Measurements from ENCODE around the gene PDIA6.
A peak's percentile ranks its signal among the peaks of the same experiment; 100 is the strongest.

Gene PDIA6

DNA sequence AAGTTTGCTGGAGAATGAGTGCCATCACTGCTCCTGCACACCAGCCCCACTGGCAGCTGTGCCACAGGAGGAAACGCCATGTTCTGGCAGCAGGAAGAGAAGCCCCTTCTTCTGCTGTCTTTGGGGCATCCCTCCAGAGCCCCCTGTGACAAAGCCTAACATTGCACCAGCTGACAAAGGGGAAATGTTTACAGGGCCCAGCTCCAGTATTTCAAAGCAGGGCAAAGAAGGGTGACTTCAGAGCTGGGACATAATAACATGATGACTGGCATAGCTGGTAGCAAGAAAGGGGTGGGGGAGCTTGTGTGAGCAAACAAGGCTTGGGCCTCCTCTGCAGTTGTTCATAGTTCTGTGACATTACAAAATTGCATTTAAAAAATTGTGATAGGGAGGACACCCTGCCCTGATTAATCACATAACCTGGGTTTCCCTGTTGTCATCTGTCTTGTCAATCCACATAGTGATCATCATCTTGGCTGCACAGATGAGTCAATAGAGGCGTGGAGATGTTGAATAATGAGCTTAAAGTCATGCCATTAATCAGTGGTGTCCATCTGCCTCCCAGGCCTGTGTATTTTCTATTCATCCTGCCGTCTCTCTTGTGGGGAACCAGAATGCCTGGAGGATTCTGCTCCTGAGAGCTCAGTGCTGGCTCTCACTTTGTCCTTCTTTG is 29.1 kb upstream of the PDIA6 start:
- H3K36me3 Mint-ChIP-seq, result no peaks in the 10 kb centered on the region
- CTCF ChIA-PET, result interaction anchor here (1.1 to 1.5 kb wide), 3 partner anchors 9 to 103 kb away, joined by 3 to 5 read pairs (median 3); no protein-coding TSS in a partner anchor
- peaks cover 18% of the 10 kb centered on the region for H3K9me3 Mint-ChIP-seq
- H3K27me3 Mint-ChIP-seq, result peaks cover 25% of the 10 kb centered on the region
- DNase-seq, result no peak
- no peaks in the 10 kb centered on the region for H3K4me1 Mint-ChIP-seq
- H3K27ac Mint-ChIP-seq, result no peak overlapping the region
- H3K4me3 Mint-ChIP-seq, result no peak overlapping the region

DNA sequence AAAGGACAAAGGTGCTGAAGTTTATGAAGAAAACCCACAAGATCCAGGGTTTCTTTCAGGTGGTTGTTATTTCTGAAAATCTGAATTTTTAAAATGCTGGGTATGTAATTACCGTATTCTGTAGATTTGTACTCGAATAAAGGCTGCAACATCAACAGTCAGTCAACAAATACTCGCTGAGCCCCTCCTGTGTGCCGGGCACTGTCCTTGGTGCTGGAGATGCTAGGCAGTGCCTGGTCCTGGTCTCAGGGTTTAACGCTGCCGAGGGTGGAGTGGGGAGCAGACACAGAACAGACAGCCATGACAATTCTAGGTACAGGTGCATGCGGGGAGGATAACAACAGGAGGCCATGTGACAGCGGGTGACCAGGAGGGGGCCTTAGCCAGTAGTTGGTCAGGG is 27.2 kb upstream of the PDIA6 start:
- no peaks in the 10 kb centered on the region for H3K4me1 Mint-ChIP-seq

DNA sequence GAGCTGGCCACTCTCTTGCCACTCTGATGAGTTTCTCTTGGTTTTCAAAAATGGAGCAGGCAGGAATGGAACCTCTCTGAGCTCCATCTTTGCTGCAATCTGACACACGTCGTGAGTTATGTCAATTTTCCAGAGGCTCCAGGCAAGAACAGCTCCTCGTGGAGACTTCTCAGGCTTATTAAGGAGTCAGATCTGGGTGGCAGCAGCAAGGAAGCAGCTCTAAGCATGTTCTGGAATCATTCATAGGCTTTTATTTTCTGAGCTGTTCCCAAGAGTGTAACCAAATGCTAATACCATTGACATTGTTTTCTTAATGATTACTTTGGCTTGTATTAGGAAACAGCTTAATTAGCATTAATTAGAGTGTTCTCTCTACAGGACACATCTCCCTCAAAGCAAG is 26.1 kb upstream of the PDIA6 start:
- no peak for DNase-seq
- Mint-ChIP-seq H3K9me3 (peaks cover 18% of the 10 kb centered on the region), H3K27me3 (peaks cover 25% of the 10 kb centered on the region), H3K4me3 (no peak overlapping the region), H3K36me3 (no peaks in the 10 kb centered on the region), H3K27ac (no peak overlapping the region), H3K4me1 (no peaks in the 10 kb centered on the region)
- CTCF ChIA-PET, result interaction anchor here (0.6 to 1.6 kb wide), 4 partner anchors 291 to 744 kb away, joined by 3 to 4 read pairs (median 3); no protein-coding TSS in a partner anchor

More for the DNA sequence above, 27.2 kb upstream of the PDIA6 start:
- Mint-ChIP-seq H3K27me3 (peaks cover 24% of the 10 kb centered on the region), H3K27ac (no peak overlapping the region), H3K9me3 (peaks cover 18% of the 10 kb centered on the region), H3K4me3 (no peak overlapping the region), H3K36me3 (no peaks in the 10 kb centered on the region)
- no peak for DNase-seq
- CTCF ChIA-PET, result interaction anchor here (1.2 kb wide), 1 partner anchor 290 kb away, joined by 3 read pairs; no protein-coding TSS in a partner anchor

DNA sequence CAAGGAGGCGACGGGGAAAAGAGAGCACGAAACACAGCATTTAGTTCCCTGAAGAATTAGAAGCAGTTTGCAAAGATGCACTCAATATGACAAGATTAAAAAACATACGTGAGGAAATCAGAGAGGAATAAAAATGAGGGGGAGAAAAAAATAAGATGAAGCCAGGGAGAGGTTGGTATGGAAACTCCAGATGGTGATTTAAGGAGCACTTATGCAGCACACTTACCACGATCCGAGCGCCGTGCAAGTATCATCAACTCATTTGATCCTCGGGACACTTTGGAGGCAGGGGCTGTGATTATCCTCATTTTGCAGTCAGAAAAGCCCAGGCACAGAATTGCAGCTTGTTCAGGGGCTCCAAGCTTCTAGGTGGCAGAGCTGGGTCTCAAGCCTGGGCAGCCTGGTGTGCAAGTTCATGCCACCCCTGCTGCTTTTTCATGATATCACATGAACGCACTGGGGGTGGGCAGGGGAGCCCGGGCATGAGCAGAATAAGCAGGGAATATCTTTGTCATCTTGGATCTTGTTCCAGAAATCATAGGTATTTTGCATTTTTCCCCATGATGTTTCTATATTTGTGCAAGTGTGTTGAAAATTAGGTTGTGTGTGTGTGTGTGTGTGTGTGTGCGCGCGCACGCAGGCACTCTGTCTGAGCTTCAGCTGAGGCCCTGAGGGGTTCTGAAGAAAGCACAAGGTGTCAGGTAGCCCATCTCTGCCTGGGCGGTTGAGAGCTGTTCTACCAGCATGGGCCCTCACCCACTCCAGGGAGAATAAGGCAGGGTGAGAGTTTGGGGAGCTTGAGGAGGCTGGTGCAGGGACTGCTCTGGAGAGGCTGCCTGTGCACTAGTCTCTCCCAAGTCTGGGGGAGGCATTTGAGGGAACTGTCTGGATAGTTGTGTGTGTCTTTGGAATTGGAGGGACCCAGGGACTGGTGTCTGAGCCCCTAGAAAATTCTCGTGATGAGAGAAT is 25.0 kb upstream of the PDIA6 start:
- peaks cover 36% of the 10 kb centered on the region for H3K27me3 Mint-ChIP-seq
- CTCF ChIA-PET, result interaction anchor here (1.4 to 8.8 kb wide), 3 partner anchors 284 to 745 kb away, joined by 3 to 137 read pairs (median 3); no protein-coding TSS in a partner anchor
- no peaks in the 10 kb centered on the region for H3K36me3 Mint-ChIP-seq
- no peak overlapping the region for H3K4me3 Mint-ChIP-seq
- no peak for DNase-seq
- H3K9me3 Mint-ChIP-seq, result peaks cover 18% of the 10 kb centered on the region
- H3K4me1 Mint-ChIP-seq, result no peaks in the 10 kb centered on the region
- H3K27ac Mint-ChIP-seq, result no peak overlapping the region

DNA sequence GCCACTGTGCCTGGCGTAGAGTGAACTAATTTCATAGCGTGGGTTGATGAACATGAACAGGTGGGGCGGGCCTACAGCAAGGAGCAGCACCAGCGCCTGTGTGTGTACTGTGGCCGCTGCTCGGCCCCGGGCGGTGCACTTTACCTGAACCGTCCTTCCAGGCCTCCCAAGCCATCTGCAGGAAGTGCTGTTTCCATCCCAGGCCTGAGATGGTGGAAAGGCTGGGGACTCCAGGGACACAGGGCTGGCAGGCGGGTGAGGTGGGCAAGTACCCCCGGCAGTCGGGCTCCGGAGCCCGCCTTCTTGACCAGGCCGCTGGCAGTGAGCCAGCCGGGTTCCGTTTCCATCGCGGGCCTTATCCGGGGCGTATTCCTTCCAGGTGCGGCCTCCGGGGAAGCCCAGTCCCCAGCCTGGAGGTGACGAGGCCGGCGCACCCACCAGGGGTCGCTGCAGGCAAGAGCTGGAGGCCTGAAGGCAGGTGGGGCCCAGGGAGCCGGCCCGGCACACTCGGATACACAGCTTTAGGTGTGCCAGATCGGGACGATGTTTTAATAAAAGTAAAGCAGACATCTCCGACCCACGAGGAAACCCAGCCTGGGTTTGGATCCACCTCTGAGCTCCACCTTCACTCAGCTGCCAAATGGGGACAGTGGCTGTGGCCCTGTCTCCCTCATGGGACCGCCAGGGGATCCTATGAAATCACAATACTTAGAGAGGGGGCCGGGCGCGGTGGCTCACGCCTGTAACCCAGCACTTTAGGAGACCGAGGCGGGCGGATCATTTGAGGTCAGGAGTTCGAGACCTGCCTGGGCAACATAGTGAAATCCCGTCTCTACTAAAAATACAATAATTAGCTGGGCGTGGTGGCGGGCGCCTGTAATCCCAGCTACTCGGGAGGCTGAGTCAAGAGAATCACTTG is 22.7 kb upstream of the PDIA6 start:
- H3K27me3 Mint-ChIP-seq, result peaks cover 46% of the 10 kb centered on the region
- H3K9me3 Mint-ChIP-seq, result peaks cover 2% of the 10 kb centered on the region
- no peaks in the 10 kb centered on the region for H3K36me3 Mint-ChIP-seq
- no peak overlapping the region for H3K4me3 Mint-ChIP-seq
- DNase-seq, result peak; percentile 84
- peaks cover 4% of the 10 kb centered on the region for H3K4me1 Mint-ChIP-seq
- CTCF ChIA-PET, result interaction anchor here (0.7 to 8.8 kb wide), 12 partner anchors 9 to 749 kb away, joined by 3 to 137 read pairs (median 4); a partner anchor contains a TSS
- H3K27ac Mint-ChIP-seq, result no peak overlapping the region

DNA sequence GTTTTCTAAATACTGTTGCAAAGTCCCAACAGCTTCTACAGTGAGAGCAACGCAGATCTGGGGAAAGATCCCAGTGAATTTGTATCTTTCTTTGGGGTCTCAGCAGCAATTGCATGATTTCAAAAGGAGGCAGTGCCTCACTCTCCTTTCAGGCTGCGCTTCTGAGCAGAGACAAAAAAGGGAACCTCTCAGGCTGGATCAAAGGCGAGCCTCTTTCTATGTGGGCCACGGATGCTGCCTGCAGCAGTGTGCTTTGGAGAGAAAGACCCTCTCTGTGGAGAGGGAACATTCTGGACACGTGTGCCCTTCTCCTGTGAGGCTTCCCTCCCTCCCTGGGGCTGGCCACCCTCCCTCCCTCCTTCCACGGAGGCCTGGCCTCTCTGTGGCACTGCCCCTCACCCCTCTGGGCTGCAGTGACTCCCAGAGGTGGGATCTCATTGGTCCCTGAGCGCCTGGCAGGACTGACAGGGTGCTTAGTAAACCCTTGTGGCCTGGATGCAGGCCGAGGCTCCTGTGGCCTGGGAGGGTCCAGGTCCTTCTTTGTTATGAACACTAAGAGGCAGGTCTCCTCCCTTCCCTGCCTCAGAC is 21.6 kb upstream of the PDIA6 start:
- no peak for DNase-seq
- no peak overlapping the region for H3K4me3 Mint-ChIP-seq
- CTCF ChIA-PET, result interaction anchor here (0.8 to 8.8 kb wide), 6 partner anchors 11 to 749 kb away, joined by 3 to 137 read pairs (median 24); partner anchors contain the start of gene SLC66A3
- H3K27me3 Mint-ChIP-seq, result peaks cover 53% of the 10 kb centered on the region
- no peak overlapping the region for H3K27ac Mint-ChIP-seq
- peaks cover 4% of the 10 kb centered on the region for H3K4me1 Mint-ChIP-seq
- H3K9me3 Mint-ChIP-seq, result no peaks in the 10 kb centered on the region
- H3K36me3 Mint-ChIP-seq, result no peaks in the 10 kb centered on the region

DNA sequence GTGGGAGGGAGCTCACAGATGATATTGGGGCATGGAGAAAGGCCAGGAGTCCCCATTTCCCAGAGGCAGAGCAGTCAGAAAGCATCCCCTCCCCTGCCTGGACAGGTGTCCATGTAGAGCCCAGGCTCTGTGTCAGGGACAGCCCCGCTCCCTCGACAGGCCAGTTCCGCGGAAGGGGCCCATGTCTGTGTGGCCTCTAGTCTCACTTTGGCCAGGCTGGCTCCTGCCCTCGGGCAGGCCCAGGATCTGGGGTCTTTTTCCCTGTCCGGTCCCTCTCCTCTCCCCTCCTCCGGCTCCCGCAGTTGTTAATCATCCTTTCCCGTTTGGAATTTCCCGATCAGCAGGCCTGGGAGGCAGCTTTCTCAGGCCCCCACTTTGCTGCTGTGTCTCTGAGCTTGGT is 20.4 kb upstream of the PDIA6 start:
- Mint-ChIP-seq H3K36me3 (no peaks in the 10 kb centered on the region), H3K27me3 (peaks cover 62% of the 10 kb centered on the region), H3K9me3 (no peaks in the 10 kb centered on the region), H3K27ac (no peak overlapping the region), H3K4me3 (no peak overlapping the region), H3K4me1 (peaks cover 4% of the 10 kb centered on the region)
- DNase-seq, result no peak
- CTCF ChIA-PET, result interaction anchor here (0.5 to 8.8 kb wide), 35 partner anchors 8 to 750 kb away, joined by 3 to 137 read pairs (median 3); partner anchors contain the start of gene SLC66A3

DNA sequence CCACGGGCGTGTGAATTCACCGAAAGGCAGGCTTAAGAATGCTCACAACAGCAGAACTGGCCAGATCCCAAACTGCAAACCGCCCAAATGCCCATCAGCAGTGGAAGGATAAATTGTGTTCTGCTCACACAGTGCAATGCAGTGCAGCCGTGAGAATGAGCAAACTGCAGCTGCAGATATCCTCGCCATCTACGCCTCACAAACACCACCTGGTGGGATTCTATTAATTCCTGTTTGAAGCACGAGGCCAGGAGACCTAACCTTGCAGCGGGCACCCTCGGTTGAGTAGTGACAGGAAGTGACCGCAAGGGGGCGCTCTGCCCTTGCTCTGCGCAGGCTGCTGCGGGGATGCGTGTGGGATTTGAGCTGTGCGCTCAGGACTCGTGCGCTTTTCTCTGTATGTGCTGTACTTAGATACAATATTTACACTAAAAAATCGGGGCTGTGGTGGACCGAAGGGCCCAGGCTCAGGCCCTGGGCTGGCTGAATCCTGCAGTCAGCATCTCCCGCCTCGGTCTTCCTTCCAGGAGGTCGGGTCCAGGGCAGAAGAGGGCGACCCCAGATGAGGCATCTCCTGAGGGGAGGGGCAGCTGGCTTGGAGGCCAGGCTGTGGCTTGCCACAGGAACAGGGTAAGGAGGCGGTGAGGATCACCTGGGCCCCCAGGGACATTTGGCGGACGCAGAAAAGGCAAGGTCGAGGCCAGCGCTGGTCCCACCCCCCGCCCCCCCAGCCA is 19.8 kb upstream of the PDIA6 start:
- no peak overlapping the region for H3K4me3 Mint-ChIP-seq
- CTCF ChIA-PET, result interaction anchor here (0.5 to 8.8 kb wide), 36 partner anchors 9 to 751 kb away, joined by 3 to 137 read pairs (median 3); partner anchors contain the start of gene PDIA6
- peaks cover 64% of the 10 kb centered on the region for H3K27me3 Mint-ChIP-seq
- peak; percentile 87 for DNase-seq
- H3K27ac Mint-ChIP-seq, result no peak overlapping the region
- peaks cover 4% of the 10 kb centered on the region for H3K4me1 Mint-ChIP-seq
- no peaks in the 10 kb centered on the region for H3K9me3 Mint-ChIP-seq
- no peaks in the 10 kb centered on the region for H3K36me3 Mint-ChIP-seq

DNA sequence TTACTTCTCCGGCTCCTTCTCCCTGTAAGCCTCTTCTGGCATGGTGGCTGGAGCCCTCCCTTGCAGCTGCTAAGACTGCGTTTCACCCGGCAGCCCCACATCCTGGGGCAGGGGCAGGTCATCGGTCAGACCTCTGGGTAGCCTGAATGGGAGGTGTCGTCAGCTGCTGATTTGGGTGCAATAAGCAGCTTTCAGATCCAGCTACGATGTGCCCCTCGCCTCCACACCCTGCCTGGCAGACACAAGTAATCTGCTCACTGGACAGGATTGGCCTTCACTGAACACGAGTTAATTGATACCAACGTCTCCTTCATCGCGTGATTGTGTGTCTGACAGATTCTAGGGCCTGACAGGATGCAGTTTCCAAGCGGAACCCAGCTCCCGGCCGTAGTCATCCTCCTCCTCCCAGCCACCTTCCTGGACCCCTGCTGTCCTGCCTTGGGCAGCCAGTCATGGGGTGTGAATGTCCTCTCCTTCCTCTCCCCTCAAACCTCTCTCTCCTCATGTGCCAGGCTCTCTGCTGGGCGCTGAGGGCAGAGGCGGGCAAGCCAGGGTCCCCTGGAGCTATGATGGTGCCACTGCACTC is 18.9 kb upstream of the PDIA6 start:
- Mint-ChIP-seq H3K9me3 (no peaks in the 10 kb centered on the region), H3K4me3 (no peak overlapping the region), H3K27ac (no peak overlapping the region), H3K27me3 (peaks cover 69% of the 10 kb centered on the region), H3K4me1 (peaks cover 4% of the 10 kb centered on the region), H3K36me3 (no peaks in the 10 kb centered on the region)
- CTCF ChIA-PET, result interaction anchor here (0.6 to 8.8 kb wide), 13 partner anchors 8 to 553 kb away, joined by 3 to 137 read pairs (median 3); partner anchors contain the start of gene PDIA6
- no peak for DNase-seq

DNA sequence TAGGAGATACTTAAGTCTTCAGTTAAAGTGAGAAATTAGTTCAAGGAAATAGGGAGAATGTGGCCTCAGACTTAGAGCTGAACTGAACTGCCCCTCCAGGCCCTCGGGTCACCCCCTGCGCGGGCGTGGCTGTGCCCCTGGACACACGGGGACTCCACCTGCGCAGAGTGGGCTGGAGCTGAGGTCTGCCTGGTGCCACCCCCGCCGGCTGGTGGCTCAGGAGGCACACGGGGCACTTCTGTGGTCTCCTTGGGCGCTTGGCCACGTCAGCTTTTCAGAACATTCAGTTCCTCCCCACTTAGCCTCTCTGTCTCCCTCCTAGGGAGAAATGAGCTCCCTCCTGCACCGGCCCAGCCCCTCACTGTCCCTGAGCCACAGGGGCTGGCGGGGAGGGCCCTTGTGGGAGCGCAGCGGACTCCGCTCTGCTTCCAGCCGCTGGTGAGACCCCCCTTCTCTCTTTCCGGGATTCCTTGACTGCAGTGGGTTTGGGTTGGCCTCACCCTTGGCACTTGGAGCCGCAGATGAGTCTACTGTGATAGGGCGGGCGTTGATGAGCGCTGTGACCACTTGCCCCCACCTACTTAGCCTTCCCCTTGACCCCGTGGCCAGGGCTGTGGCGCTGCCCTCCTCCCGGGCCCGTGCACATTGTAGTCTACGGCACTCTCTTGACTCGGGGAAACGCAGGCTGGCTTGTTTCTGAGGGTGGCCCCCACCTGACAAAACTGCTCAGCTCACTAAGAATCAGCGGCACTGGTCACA is 18.2 kb upstream of the PDIA6 start:
- Mint-ChIP-seq H3K27ac (no peak overlapping the region), H3K36me3 (no peaks in the 10 kb centered on the region), H3K4me1 (peaks cover 4% of the 10 kb centered on the region), H3K27me3 (peaks cover 74% of the 10 kb centered on the region), H3K9me3 (no peaks in the 10 kb centered on the region), H3K4me3 (no peak overlapping the region)
- DNase-seq, result no peak
- CTCF ChIA-PET, result interaction anchor here (0.6 to 8.8 kb wide), 8 partner anchors 7 to 300 kb away, joined by 3 to 137 read pairs (median 7); partner anchors contain the start of gene PDIA6

DNA sequence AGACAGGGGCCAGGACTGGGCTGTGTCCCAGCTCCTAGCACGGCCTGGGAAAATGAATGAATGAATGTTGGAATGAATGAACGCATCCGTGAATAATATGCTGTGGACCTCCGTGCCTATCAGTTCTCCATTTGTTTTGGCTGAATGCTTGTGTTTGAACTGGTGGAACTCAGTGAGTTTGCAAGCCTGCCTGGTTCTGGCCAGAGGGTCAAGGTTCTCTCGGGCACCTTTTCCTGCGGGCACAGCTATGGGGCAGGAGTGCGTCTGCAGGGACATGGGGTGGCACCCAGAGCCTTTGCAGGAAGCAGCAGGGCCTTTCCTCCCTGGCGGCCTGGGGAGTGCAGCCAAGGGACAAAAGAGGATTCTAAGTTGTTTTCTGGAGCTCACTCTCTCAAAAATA is 17.6 kb upstream of the PDIA6 start:
- Mint-ChIP-seq H3K36me3 (no peaks in the 10 kb centered on the region), H3K9me3 (no peaks in the 10 kb centered on the region), H3K4me1 (peaks cover 4% of the 10 kb centered on the region), H3K4me3 (no peak overlapping the region), H3K27me3 (peaks cover 69% of the 10 kb centered on the region), H3K27ac (no peak overlapping the region)
- CTCF ChIA-PET, result interaction anchor here (1.0 to 8.8 kb wide), 4 partner anchors 13 to 301 kb away, joined by 3 to 137 read pairs (median 37); partner anchors contain the start of gene PDIA6
- DNase-seq, result no peak
